UCSD-AML1 (cell line): ENCODE results near the gene COG2.
A peak's percentile ranks its signal among the peaks of the same experiment; 100 is the strongest.
"Not testable (repeated sequence)": the region's sequence is repeated elsewhere in the genome, so short reads cannot be mapped to it uniquely, and the experiment has no call there.

ENCODE experiments used
- DNase-seq: peaks from one replicate; lab custom pipeline; 2025; ENCODE audit not compliant: unreplicated experiment; lab: John Stamatoyannopoulos, UW

COG2 gene

DNA sequence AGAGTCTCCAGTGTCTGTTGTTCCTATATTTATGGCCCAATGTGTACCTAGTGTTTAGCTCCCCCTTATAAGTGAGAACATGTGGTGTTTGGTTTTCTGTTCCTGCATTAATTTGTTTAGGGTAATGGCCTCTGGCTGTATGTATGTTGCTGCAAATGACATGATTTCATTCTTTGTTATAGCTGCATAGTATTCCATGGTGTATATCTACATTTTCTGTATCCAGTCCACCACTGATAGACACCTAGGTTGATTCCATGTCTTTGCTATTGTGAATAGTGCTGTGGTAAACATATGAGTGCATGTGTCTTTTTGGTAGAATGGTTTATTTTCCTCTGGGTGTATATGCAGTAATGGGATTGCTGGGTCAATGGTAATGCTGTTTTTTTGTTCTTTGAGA lies 56.7 kb downstream of the COG2 start:
- not testable (repeated sequence) for DNase-seq

- DNase-seq, result no peak
These were observed 57.4 kb downstream of the COG2 start for GRCh38 chr1:230699716-230700115.

DNA sequence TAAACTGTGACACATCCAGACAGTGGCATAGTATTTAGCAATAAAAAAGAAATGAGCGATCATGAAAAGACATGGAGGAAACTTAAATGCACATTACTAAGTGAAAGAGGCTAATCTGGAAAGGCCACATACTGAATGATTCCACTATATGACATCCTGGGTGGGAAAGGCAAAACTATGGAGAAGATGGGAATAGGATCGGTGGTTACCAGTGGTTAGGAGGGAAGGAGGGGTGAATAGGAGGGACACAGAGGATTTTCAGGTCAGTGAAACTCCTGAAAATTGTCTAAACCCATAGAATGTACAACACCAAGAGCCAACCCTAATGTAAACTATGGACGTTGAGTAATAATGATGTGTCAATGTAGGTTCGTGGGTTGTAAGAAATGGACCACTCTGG lies 57.9 kb downstream of the COG2 start:
- DNase-seq, result no peak

DNA sequence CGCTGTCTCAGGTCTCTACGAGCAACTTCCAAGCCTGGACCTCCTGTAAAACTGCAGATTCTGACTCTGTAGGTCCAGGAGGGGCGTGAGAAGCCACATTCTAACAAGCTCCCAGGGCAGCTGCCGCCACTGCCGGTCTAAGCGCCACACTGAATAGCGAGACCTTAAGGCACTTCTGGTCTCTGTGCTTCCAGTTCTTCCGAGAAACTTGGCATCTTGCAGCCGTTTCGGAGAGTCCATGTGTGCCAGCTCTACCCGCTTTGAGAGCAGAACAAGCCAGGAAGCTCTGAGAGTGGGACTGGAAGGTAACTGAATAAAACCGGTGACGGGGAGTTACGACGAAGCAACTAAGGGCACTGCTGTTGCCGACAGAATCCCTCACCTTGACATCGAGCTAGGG lies 59.2 kb downstream of the COG2 start:
- DNase-seq, result no peak

DNA sequence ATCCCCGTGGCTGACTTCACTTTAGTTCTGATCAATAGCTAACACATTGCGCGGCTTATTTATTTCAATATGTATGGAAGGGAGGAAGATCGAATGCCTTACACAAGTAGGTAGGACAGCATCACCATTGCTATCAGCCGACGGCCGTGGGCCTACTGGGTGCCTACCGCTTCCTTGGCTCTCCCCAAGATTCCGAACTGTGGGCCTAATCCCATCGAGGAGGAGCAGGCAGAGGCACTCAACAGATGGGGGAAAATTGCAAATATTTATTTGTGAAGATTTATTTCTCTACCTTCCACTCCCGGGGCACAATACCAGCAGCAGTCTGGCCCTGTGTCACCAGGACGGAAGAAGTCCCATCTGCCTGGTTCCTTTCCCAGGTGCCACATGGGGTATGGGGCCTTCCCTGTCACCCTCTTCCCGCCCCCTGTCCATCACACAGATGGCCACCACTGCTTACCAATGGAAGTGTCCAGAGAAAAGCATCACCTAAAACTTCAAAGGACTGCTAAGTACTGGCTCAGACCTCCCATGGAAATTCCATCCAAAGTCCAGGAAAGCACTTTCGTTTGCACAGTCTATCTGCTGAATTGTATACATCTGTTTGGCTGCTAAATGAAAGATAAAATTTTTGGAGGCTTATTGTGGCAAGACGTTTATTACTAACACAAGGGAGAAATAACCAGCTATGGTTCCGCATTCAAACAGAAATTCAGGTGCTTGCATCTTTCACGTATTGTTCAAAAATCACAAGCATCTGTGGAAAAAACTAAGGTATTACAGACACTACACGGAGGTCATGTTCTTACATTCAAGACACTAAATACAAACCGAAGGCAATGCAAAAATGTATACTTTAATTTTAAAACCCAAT lies 59.9 kb downstream of the COG2 start:
- DNase-seq, result no peak

GRCh38 chr1:230702934-230703678 lies 60.8 kb downstream of the COG2 start:
- DNase-seq, result no peak

DNA sequence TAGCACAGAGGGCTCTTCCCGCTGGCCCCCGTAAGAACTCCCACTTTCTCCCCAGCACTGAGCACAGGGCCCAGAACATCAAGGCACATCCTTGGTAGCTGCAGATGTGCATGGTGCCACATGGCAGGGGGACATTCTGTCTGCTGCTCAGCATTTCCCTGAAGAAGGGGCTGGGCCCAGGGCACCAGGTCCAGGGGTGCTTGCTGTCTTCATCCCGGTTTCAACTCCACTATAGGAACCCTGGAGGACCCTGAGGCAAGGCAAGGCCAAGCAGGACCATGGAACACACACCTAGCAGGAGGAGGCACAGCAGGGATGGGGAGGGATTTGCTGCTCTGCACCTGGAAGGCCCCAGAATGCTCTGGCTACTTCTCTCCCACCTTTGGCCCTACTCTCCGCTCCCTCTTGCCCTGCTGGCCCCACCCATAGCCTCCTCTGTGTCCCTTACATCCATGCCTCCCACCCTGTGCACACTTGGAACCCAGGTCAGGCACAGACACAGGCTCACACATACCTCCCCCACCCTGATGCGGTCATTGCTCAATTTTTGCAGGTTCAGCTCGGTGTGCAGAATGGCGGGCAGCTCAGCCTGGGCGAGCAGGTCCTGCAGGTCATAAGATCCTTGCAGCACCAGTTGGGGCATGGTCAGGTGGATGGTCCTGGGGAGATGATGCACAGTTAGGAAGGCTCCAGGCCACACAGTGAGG lies 61.6 kb downstream of the COG2 start:
- DNase-seq, result no peak

DNA sequence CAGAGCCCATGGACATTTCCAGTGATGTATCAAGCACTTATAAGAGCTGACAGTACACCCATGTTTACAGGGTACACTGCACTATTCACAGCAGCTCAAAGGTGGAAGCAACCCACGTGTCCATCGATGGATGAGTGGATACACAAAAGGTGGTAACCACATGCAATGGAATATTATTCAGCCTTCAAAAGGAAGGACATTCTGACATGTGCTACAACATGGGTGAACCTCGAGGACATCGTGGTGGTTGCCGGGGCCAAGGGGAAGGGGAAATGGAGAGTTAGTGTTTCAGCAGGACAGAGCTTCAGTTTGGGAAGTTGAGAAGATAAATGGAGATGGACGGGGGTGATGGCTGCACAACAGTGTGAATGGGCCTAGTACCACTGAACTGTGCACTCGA lies 62.5 kb downstream of the COG2 start:
- no peak for DNase-seq

DNA sequence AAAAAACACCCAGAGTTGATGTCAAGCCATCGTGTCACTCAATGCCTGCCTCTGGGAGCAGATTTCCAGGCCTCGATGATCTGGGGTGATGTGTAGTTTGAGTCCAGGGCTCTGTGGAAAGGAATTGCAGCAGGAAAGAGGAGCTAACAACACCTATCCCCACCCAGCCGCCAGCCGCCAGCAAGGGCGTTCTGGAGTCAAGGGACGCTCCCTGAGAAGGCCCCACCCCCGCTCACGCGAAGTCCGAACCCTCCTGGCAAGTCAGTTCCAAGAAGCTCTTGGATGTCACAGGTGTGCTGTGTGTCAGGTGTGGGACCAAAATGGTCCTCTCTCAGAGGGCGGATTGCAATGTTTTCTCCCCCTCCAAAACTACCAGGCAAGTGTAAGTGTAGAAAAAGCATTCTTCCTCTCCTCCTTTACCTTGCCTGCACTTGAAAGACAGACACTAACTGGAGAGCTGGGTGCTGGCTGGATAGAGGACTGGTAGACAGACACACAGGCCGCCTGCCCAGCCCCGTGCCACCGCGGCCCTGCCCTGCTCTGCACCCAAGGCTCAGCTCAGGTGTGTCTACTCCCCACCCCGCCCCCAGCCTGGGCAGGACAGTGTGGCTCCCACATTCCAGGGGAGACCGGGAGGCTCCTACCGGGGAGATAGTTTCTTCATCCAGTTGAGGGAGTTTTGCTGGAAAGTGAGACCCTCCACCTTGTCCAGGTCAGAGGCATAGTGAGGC lies 63.2 kb downstream of the COG2 start:
- no peak for DNase-seq

GRCh38 chr1:230706020-230706699 lies 63.9 kb downstream of the COG2 start:
- DNase-seq, result no peak

GRCh38 chr1:230706887-230707731 lies 64.8 kb downstream of the COG2 start:
- no peak for DNase-seq

GRCh38 chr1:230707732-230708630 lies 65.7 kb downstream of the COG2 start:
- DNase-seq, result peak; percentile 74

DNA sequence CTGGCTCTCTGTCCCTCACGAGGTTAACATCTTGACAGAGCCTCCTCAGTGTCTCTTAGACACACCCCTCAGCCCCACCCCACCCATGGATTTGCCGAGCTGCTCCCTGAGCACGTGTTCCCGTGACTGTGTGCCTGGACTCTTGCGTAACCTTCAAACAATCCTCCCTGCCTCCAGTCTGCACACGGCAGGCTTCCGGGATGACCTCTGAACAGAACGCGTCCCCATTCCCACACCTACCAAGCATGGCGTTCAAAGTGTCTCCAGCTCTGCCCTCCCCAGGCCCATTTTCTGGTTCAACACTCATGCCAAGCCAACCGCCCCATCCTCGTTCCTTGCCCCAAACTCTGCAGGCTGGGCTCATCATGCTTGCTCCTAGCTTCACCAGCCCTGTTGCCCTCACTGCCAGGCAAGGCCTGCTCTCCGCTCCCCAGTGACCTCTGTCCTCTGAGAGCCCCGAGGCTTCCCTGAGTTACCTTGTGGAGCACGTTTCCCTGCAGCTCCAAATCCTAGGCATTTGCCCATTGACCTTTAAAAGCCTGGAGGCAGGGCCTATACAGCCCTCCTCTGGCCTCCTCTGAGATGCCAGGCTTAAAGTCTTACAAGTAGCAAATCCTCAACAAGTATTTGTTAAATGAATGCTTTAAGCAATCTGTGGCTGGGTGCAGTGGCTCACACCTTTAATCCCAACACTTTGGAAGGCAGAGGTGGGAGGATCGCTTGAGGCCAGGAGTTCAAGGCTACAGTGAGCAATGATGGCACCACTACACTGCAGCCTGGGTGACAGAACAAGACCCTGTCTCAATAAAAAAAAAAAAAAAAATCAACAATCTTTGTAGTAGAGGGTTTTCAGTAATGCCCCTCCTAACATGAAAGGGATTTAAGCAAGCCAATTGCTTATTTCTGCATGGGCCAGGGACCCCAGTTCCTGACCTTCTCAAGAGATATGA lies 66.6 kb downstream of the COG2 start:
- DNase-seq, result no peak

DNA sequence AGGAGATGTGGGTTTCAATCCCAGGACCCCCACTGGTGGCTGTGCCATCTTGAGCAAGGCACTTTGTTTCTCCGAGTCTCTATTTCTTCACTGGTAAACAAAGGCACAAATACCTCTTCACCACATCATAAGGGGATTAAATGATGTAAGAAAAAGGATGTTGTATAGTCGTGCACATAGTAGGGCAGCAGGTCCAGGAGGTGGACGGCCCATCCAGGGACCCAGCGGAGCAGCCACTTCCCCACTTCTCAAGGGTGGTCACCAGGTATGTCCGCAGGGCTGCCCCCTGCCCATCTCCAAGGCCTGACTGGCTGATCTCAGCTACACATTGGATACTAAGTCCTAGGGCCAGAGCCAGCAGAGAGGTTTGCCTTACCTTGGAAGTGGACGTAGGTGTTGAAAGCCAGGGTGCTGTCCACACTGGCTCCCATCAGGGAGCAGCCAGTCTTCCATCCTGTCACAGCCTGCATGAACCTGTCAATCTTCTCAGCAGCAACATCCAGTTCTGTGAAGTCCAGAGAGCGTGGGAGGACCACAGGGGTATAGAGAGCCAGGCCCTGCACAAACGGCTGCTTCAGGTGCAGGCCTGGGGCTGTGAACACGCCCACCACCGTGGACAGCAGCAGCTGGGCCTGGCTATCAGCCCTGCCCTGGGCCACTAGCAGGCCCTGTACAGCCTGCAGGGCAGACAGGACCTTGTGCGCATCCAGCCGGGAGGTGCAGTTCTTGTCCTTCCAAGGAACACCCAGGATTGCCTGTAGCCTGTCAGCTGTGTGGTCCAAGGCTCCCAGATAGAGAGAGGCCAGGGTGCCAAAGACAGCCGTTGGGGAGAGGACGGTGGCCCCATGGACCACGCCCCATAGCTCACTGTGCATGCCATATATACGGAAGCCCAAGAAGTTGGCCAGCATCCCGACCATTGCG lies 67.6 kb downstream of the COG2 start:
- DNase-seq, result no peak

DNA sequence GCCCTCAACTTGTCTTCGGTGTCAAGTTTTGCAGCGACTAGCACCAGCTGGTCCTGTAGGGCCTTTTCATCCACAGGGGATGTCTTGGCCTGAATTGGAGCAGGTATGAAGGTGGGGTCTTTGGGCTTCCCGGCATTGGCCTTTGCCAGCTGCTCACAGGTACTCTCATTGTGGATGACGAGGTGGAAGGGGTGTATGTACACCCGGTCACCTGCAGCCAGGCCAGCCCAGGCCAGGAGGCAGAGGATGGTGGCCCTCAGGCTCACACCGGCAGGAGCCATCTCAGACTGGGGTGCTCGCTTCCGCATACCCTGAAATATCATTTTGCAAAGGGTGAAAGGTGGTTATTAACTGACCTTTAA lies 68.2 kb downstream of the COG2 start:
- DNase-seq, result no peak

GRCh38 chr1:230711245-230711644 lies 69.0 kb downstream of the COG2 start:
- DNase-seq, result no peak
